Smooth muscle cell (in vitro differentiated cells): Measurements from ENCODE around the gene ACSM4. TPM values are rescaled to one million over a fixed set of nuclear protein-coding genes. Genes with fewer than 3 reads are reported as not detected.
"Not testable (repeated sequence)": the region's sequence is repeated elsewhere in the genome, so short reads cannot be mapped to it uniquely, and the experiment has no call there.

Source experiments
- DNase-seq: peaks from one replicate; lab custom pipeline; 2025; ENCODE audit not compliant: unreplicated experiment; lab: John Stamatoyannopoulos, UW
- H2AFZ ChIP-seq: fragments of 200-600 bp; sonication (generic); 2 replicates; pipeline ENCODE4 v1.6.0; 2016; ENCODE audit warnings: antibody characterized with exemption, low read depth, mild to moderate bottlenecking
- H3F3A ChIP-seq: fragments of 200-600 bp; sonication (generic); 2 replicates; pipeline ENCODE4 v1.6.0; 2017; ENCODE audit warnings: antibody characterized with exemption, low read depth
- H3K27ac ChIP-seq: fragments of 200-600 bp; sonication (generic); 2 replicates; pipeline ENCODE4 v1.5.1; 2016; ENCODE audit warnings: low read depth, mild to moderate bottlenecking
- H3K27me3 ChIP-seq: fragments of 200-600 bp; sonication (generic); 2 replicates; pipeline ENCODE4 v1.6.1; 2016; ENCODE audit warnings: low read depth, mild to moderate bottlenecking
- H3K36me3 ChIP-seq: fragments of 200-600 bp; sonication (generic); 2 replicates; pipeline ENCODE4 v1.5.1; 2016; ENCODE audit warnings: low read depth
- H3K4me1 ChIP-seq: fragments of 200-600 bp; sonication (generic); 2 replicates; pipeline ENCODE4 v1.5.1; 2016; ENCODE audit warnings: low read depth
- H3K4me2 ChIP-seq: fragments of 200-600 bp; sonication (generic); 2 replicates; pipeline ENCODE4 v1.6.0; 2016; ENCODE audit warnings: mild to moderate bottlenecking
- H3K4me3 ChIP-seq: fragments of 200-600 bp; sonication (generic); 2 replicates; pipeline ENCODE4 v1.5.1; 2016; ENCODE audit warnings: mild to moderate bottlenecking
- H3K79me2 ChIP-seq: fragments of 200-600 bp; sonication (generic); 2 replicates; pipeline ENCODE4 v1.6.0; 2016; ENCODE audit warnings: low read depth, mild to moderate bottlenecking
- H3K9ac ChIP-seq: fragments of 200-600 bp; sonication (generic); 2 replicates; pipeline ENCODE4 v1.6.0; 2016; ENCODE audit warnings: low read depth
- H3K9me3 ChIP-seq: fragments of 200-600 bp; sonication (generic); replicated peaks from 2 replicates; pipeline ENCODE4 v1.5.1; 2016; ENCODE audit warnings: low read depth
- H4K20me1 ChIP-seq: fragments of 200-600 bp; sonication (generic); 2 replicates; pipeline ENCODE4 v1.6.0; 2016; ENCODE audit warnings: low read depth
- CTCF ChIP-seq: fragments of 200-600 bp; sonication (generic); IDR thresholded peaks from 2 replicates; pipeline ENCODE4 v1.5.1; 2017; ENCODE audit warnings: borderline replicate concordance, mild to moderate bottlenecking, antibody characterized with exemption; ENCODE audit not compliant: insufficient read depth, poor library complexity, severe bottlenecking
- WGBS: methylation state at CpG from one replicate; pipeline ENCODE4 v1.1.7; 2016; ENCODE audit warnings: low lambda C conversion rate; 5-methylcytosine and 5-hydroxymethylcytosine counted together
- polyA plus RNA-seq: library from polyadenylated mRNA; unstranded; fragments of >200 nt; fragmentation: Nextera tagmentation; extraction: Ambion mirVana; gene quantifications from 2 replicates; pipeline ENCODE4 v1.2.1, GENCODE V29; 2016
- total RNA-seq: library from RNA; depleted of rRNA; stranded (reverse); fragments of >200 nt; gene quantifications from 2 replicates; pipeline ENCODE4 v1.2.3, GENCODE V29; 2014

Gene ACSM4
- total and polyA plus RNA-seq, 2 experiments from 2014 or later = not detected

- no peaks in the 10 kb centered on the region for H3F3A ChIP-seq
- no peak overlapping the region for H3K27ac ChIP-seq
- H3K4me1 ChIP-seq = no peaks in the 10 kb centered on the region
- no peak overlapping the region for H3K9ac ChIP-seq
- DNase-seq = no peak
- peaks cover 6% of the 10 kb centered on the region for H3K9me3 ChIP-seq
- H3K4me2 ChIP-seq = no peak overlapping the region
- H3K27me3 ChIP-seq = no peaks in the 10 kb centered on the region
- WGBS = 75% methylated on average over 7 of the region's 7 CpGs
- TF ChIP-seq CTCF = no peak
- no peak overlapping the region for H2AFZ ChIP-seq
- no peaks in the 10 kb centered on the region for H4K20me1 ChIP-seq
- H3K4me3 ChIP-seq = no peak overlapping the region
- H3K36me3 ChIP-seq = no peaks in the 10 kb centered on the region
- no peaks in the 10 kb centered on the region for H3K79me2 ChIP-seq
These were observed 24.0 kb downstream of the ACSM4 start for GRCh38 chr12:7327918-7328317.

- not testable (repeated sequence) for H3K36me3 ChIP-seq, H2AFZ ChIP-seq, H3K27me3 ChIP-seq, H3F3A ChIP-seq, H3K4me1 ChIP-seq, H3K9ac ChIP-seq, H3K4me2 ChIP-seq, H4K20me1 ChIP-seq, DNase-seq, H3K79me2 ChIP-seq, H3K9me3 ChIP-seq, H3K27ac ChIP-seq, H3K4me3 ChIP-seq
- WGBS = 89% methylated on average over 5 of the region's 5 CpGs
These were observed 33.9 kb downstream of the ACSM4 start for GRCh38 chr12:7337790-7338189.

GRCh38 chr12:7339675-7340074 lies 35.8 kb downstream of the ACSM4 start:
- Histone ChIP-seq H3K79me2 (no peaks in the 10 kb centered on the region), H2AFZ (no peak overlapping the region), H3K27me3 (no peaks in the 10 kb centered on the region), H3K9me3 (no peaks in the 10 kb centered on the region), H3F3A (no peaks in the 10 kb centered on the region), H3K4me2 (no peak overlapping the region), H3K9ac (no peak overlapping the region), H3K4me1 (no peaks in the 10 kb centered on the region), H3K4me3 (no peak overlapping the region), H4K20me1 (no peaks in the 10 kb centered on the region), H3K36me3 (no peaks in the 10 kb centered on the region), H3K27ac (no peak overlapping the region)
- TF ChIP-seq CTCF = no peak
- 91% methylated on average over 1 of the region's 1 CpG for WGBS
- no peak for DNase-seq

- Histone ChIP-seq H3K9ac (no peak overlapping the region), H3K4me2 (no peak overlapping the region), H3K4me3 (no peak overlapping the region), H2AFZ (no peak overlapping the region), H3F3A (no peaks in the 10 kb centered on the region), H3K27me3 (no peaks in the 10 kb centered on the region), H3K36me3 (no peaks in the 10 kb centered on the region), H3K27ac (no peak overlapping the region), H3K9me3 (no peaks in the 10 kb centered on the region), H4K20me1 (no peaks in the 10 kb centered on the region), H3K79me2 (no peaks in the 10 kb centered on the region), H3K4me1 (no peaks in the 10 kb centered on the region)
- no peak for TF ChIP-seq CTCF
- no peak for DNase-seq
These were observed 41.1 kb downstream of the ACSM4 start for GRCh38 chr12:7344833-7345606.
